Stimulated activated CD4-positive, alpha-beta T cell treated with anti-CD3 and anti-CD28 coated beads, Interleukin-4, amount 100 ng/mL, for 1 hour (primary cell): Measurements from ENCODE around the gene SIGLECL1.

Experiments
- DNase-seq: peaks from one replicate; pipeline ENCODE4 v3.0.0-alpha.2; 2020

The SIGLECL1 gene

GRCh38 chr19:51297406-51297805, 46.5 kb downstream of the SIGLECL1 start:
- no peak for DNase-seq

- no peak for DNase-seq
Observed at GRCh38 chr19:51301266-51301665, 50.4 kb downstream of the SIGLECL1 start.

GRCh38 chr19:51305479-51305878, 54.6 kb downstream of the SIGLECL1 start:
- DNase-seq, result no peak

- no peak for DNase-seq
Observed at GRCh38 chr19:51311351-51312257, 60.7 kb downstream of the SIGLECL1 start, which contains the start of gene IGLON5. TSS of gene IGLON5 (plus strand) at chr19:51311644. CDS start at chr19:51311848, 204 bp downstream.

GRCh38 chr19:51316688-51317087, 65.8 kb downstream of the SIGLECL1 start:
- no peak for DNase-seq

GRCh38 chr19:51317376-51317775, 66.5 kb downstream of the SIGLECL1 start:
- no peak for DNase-seq

- no peak for DNase-seq
Observed at GRCh38 chr19:51317968-51318367, 67.1 kb downstream of the SIGLECL1 start.
